DOHH2 (cell line): Measurements from ENCODE around the gene AURKA.

Source experiments
- EZH2phosphoT487 ChIP-seq: fragments of 200-600 bp; sonication (generic); IDR thresholded peaks from 2 replicates; pipeline ENCODE4 v1.6.1; 2017; ENCODE audit warnings: borderline replicate concordance, mild to moderate bottlenecking, antibody characterized with exemption, low read length, moderate library complexity, mixed read lengths
- TF ChIP-seq, protein P1 (sequence below): fragments of 200-600 bp; sonication (generic); IDR thresholded peaks from one replicate; pipeline ENCODE4 v1.5.1; 2014; ENCODE audit warnings: antibody characterized with exemption, mild to moderate bottlenecking, low read depth, low read length; ENCODE audit not compliant: poor library complexity, severe bottlenecking

DNA sequence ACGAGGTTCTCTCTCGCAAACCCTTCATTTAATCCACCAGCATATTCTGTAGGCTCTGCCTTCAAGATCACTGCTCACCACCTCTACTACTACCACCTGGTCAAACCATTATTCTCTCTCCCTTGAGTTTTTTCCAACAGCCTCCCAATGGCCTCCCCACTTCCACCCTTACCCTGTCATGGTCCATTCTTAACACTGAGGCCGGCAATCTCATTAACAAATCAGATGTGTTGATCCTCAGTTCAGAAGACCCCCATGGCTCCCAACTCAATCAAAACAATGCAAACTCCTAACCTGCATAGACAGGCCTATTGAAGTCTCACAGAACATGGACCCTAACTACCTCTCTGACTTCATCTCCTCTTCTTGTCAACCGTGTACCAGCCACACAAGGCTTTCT is 2.2 kb downstream of the AURKA start:
- TF ChIP-seq, protein P1, sequence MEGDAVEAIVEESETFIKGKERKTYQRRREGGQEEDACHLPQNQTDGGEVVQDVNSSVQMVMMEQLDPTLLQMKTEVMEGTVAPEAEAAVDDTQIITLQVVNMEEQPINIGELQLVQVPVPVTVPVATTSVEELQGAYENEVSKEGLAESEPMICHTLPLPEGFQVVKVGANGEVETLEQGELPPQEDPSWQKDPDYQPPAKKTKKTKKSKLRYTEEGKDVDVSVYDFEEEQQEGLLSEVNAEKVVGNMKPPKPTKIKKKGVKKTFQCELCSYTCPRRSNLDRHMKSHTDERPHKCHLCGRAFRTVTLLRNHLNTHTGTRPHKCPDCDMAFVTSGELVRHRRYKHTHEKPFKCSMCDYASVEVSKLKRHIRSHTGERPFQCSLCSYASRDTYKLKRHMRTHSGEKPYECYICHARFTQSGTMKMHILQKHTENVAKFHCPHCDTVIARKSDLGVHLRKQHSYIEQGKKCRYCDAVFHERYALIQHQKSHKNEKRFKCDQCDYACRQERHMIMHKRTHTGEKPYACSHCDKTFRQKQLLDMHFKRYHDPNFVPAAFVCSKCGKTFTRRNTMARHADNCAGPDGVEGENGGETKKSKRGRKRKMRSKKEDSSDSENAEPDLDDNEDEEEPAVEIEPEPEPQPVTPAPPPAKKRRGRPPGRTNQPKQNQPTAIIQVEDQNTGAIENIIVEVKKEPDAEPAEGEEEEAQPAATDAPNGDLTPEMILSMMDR: no peak
- no peak for TF ChIP-seq EZH2phosphoT487
